IMR-90 (cell line): Measurements from ENCODE around the gene NEO1.

Experiments used
- CEBPB ChIP-seq: IDR thresholded peaks from 2 replicates; pipeline ENCODE4 v1.6.1; 2012; ENCODE audit warnings: low read depth, low read length, improper control_type of control experiment
- POLR2A ChIP-seq: IDR thresholded peaks from 2 replicates; pipeline ENCODE4 v1.6.1; 2012; ENCODE audit warnings: mild to moderate bottlenecking, low read depth, low read length
- RCOR1 ChIP-seq: IDR thresholded peaks from 2 replicates; pipeline ENCODE4 v1.6.1; 2012; ENCODE audit warnings: mild to moderate bottlenecking, low read length, improper control_type of control experiment; ENCODE audit not compliant: insufficient replicate concordance
- TF ChIP-seq, protein P1 (sequence below): conservative IDR thresholded peaks from 2 replicates; pipeline ENCODE4 v1.5.1; 2012; ENCODE audit warnings: mild to moderate bottlenecking, low read depth, low read length, improper control_type of control experiment

DNA sequence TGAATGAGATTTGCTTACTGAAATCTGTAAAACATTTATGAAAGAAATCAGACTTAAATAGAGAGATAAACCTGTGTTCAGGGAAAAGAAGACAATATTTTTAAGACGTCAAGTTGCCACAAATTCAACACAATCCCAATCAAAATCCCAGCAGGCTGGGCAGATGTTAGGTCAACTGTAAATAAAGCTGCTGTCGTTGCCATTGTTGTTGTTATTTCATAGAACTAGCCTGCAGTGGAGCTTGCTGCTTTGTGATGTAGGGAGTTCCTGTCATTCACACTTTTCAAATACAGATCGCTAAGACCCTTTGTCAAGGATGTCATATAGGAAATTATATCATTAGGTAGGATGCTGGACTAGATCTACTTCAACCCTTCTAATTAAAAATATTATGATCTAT lies 123.1 kb downstream of the NEO1 start:
- TF ChIP-seq, protein P1, sequence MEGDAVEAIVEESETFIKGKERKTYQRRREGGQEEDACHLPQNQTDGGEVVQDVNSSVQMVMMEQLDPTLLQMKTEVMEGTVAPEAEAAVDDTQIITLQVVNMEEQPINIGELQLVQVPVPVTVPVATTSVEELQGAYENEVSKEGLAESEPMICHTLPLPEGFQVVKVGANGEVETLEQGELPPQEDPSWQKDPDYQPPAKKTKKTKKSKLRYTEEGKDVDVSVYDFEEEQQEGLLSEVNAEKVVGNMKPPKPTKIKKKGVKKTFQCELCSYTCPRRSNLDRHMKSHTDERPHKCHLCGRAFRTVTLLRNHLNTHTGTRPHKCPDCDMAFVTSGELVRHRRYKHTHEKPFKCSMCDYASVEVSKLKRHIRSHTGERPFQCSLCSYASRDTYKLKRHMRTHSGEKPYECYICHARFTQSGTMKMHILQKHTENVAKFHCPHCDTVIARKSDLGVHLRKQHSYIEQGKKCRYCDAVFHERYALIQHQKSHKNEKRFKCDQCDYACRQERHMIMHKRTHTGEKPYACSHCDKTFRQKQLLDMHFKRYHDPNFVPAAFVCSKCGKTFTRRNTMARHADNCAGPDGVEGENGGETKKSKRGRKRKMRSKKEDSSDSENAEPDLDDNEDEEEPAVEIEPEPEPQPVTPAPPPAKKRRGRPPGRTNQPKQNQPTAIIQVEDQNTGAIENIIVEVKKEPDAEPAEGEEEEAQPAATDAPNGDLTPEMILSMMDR, result no peak
- TF ChIP-seq RCOR1, result no peak
- no peak for TF ChIP-seq POLR2A
- TF ChIP-seq CEBPB, result no peak
